Measurements from ENCODE around the gene KLF1.

Gene KLF1

GRCh38 chr19:12838182-12838885 is 48.7 kb downstream of the KLF1 start, which contains the start of gene MAST1:
Gene MAST1, plus strand, starts transcription at chr19:12838515. Its CDS starts 58 bp downstream, at chr19:12838573.
- DNase-seq (ENCODE audit: low spot score), result peak; percentile 33

- no peak for DNase-seq (ENCODE audit: low spot score)
These were observed 49.8 kb downstream of the KLF1 start for GRCh38 chr19:12837225-12837624.

DNA sequence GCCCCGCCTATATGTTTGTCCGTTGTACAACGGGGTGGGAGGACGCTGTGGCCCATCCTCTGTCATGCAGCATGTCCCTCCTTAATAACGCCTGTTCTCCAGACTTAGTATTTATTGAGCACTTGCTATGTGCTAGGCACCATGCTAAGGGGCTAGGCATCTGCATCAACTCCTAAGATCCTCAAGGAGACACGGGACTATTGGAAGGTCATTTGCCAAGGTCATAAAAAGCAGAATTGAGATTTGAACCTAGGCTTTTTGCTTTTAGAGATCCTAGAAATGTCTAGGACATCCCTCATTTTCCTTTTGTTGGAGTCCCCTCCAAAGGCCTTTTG is 50.5 kb downstream of the KLF1 start:
- DNase-seq (ENCODE audit: low spot score), result no peak

GRCh38 chr19:12834976-12835757 is 51.8 kb downstream of the KLF1 start:
- no peak for DNase-seq (ENCODE audit: low spot score)

- DNase-seq (ENCODE audit: low spot score), result no peak
These were observed 52.4 kb downstream of the KLF1 start, which contains the start of gene RTBDN for GRCh38 chr19:12834566-12834943. Gene RTBDN, minus strand, starts transcription at chr19:12834579. Its CDS starts 4,600 bp downstream, at chr19:12829979.

Data from CD4-positive, alpha-beta T cell treated with Interleukin-6 at 100 ng/mL for 8 hours (primary cell).